Measurements from ENCODE around the gene NUBP2. TPM values are rescaled to one million over a fixed set of nuclear protein-coding genes. Genes with fewer than 3 reads are reported as not detected.

The NUBP2 gene
- total RNA-seq, 1 experiment from 2014 or later = 69.4 TPM

DNA sequence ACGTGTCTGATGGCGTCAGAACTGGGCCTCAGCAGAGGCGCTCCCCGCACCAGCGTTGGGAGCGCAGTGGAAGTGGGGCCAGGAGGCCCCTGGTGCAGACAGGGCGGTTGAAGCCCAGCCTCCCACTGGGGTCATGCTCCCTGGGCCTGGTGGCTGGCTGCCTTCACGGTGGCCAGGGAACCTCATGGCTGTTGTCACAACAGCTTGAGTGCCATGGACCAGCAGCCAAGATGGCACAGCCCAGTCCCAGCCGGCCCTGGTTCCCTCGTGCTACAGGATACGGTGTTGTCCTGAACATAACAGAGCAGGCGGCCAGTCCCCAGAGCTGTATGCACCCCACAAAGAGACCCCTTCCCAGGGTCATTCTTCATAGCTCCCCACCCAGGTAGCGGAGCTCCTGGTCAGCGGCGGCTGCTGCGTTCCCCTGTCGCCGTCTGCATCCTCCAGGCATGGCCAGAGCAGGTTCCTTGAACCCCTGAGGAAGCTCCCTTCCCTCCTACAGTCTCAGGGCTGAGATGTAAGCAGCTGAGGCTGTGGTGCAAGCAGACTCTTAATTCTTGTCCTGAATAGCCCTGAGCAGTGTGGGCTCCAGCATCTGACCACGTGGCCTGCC is 41.1 kb upstream of the NUBP2 start:
- H3K9ac ChIP-seq (ENCODE audit: extremely low read depth, insufficient read length, low read length) = no peak overlapping the region
- no peak overlapping the region for H3K4ac ChIP-seq (ENCODE audit: low read depth, low read length)
- no peak overlapping the region for H4K5ac ChIP-seq (ENCODE audit: insufficient read length, low read depth, low read length)
- H3K79me2 ChIP-seq (ENCODE audit: insufficient read depth, low read length) = no peaks in the 10 kb centered on the region
- no peak overlapping the region for H3K27ac ChIP-seq (ENCODE audit: insufficient read length, low read depth, low read length)
- H2BK12ac ChIP-seq (ENCODE audit: insufficient read length, low read depth, low read length) = no peak overlapping the region
- no peaks in the 10 kb centered on the region for H3K23me2 ChIP-seq (ENCODE audit: insufficient read length, low read depth, low read length, poor library complexity, severe bottlenecking)
- Mint-ChIP-seq H3K9me3 (no peaks in the 10 kb centered on the region), H3K4me3 (no peak overlapping the region), H3K4me1 (no peaks in the 10 kb centered on the region), H3K36me3 (ENCODE audit: insufficient read depth in 1 of 3, low read depth in 3 of 3) (peaks cover 0 to 3% (median 0%) of the 10 kb centered on the region in 3 experiments; a peak in 3 of 7 replicates), H3K27ac (no peak overlapping the region), H3K27me3 (ENCODE audit: low read depth) (no peaks in the 10 kb centered on the region; the same call in 1 of the 2 replicates)
- TF ChIP-seq, protein P1, sequence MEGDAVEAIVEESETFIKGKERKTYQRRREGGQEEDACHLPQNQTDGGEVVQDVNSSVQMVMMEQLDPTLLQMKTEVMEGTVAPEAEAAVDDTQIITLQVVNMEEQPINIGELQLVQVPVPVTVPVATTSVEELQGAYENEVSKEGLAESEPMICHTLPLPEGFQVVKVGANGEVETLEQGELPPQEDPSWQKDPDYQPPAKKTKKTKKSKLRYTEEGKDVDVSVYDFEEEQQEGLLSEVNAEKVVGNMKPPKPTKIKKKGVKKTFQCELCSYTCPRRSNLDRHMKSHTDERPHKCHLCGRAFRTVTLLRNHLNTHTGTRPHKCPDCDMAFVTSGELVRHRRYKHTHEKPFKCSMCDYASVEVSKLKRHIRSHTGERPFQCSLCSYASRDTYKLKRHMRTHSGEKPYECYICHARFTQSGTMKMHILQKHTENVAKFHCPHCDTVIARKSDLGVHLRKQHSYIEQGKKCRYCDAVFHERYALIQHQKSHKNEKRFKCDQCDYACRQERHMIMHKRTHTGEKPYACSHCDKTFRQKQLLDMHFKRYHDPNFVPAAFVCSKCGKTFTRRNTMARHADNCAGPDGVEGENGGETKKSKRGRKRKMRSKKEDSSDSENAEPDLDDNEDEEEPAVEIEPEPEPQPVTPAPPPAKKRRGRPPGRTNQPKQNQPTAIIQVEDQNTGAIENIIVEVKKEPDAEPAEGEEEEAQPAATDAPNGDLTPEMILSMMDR (conservative IDR thresholded peaks at IDR 0.05) = no peak
- no peaks in the 10 kb centered on the region for H3K4me1 ChIP-seq (ENCODE audit: insufficient read depth, low read length)
- no CpG with 5 or more reads among the region's 19 CpGs for WGBS (ENCODE audit: extremely low coverage, insufficient read length, low lambda C conversion rate)
- H3K18ac ChIP-seq (ENCODE audit: insufficient read length, low read depth, low read length) = no peak overlapping the region
- H4K20me1 ChIP-seq (ENCODE audit: control insufficient read depth, insufficient read depth, insufficient read length) = peaks cover 3% of the 10 kb centered on the region
- no peaks in the 10 kb centered on the region for H3K27me3 ChIP-seq (ENCODE audit: insufficient read depth, low read length)
- H4K91ac ChIP-seq (ENCODE audit: insufficient read length, low read depth, low read length) = no peak overlapping the region
- no peak overlapping the region for H3K14ac ChIP-seq (ENCODE audit: insufficient read depth, low read length)
- no peak overlapping the region for H3K56ac ChIP-seq (ENCODE audit: insufficient read length, low read depth, low read length)
- H4K8ac ChIP-seq (replicated peaks; ENCODE audit: insufficient read length, low read depth, low read length) = no peak overlapping the region
- H3K23ac ChIP-seq (ENCODE audit: insufficient read length, low read depth, low read length) = no peak overlapping the region
- no peak overlapping the region for H2BK20ac ChIP-seq (ENCODE audit: low read depth, low read length, poor library complexity, severe bottlenecking)
- peaks cover 15% of the 10 kb centered on the region for H3K9me3 ChIP-seq (ENCODE audit: control insufficient read depth, low read depth, low read length)
- H2BK15ac ChIP-seq (ENCODE audit: low read depth, low read length) = no peak overlapping the region
- H3K79me1 ChIP-seq (ENCODE audit: insufficient read depth, low read depth, low read length, poor library complexity, severe bottlenecking) = no peaks in the 10 kb centered on the region
- no peak for DNase-seq
- H2BK120ac ChIP-seq (ENCODE audit: low read depth, low read length, poor library complexity, severe bottlenecking) = no peak overlapping the region
- no peak overlapping the region for H2BK5ac ChIP-seq (ENCODE audit: insufficient read length, low read length)
- H3K4me2 ChIP-seq (ENCODE audit: insufficient read depth, insufficient read length, low read length) = no peak overlapping the region
- H2AK5ac ChIP-seq (ENCODE audit: insufficient read length, low read length) = no peak overlapping the region
- H3T11ph ChIP-seq (ENCODE audit: low read length) = no peak overlapping the region
- no peak overlapping the region for H2AFZ ChIP-seq (ENCODE audit: low read length)

Measured in H9 (cell line).